H1 (cell line): ENCODE measurements around the gene TNXB. TPM values are rescaled to one million over a fixed set of nuclear protein-coding genes. Genes with fewer than 3 reads are reported as not detected.

Experiments
- CEBPB ChIP-seq: IDR thresholded peaks from 2 replicates; pipeline ENCODE4 v1.6.1; 2012; ENCODE audit warnings: low read depth, low read length
- CHD7 ChIP-seq: fragments of 300-600 bp; sonication (generic); IDR thresholded peaks from 2 replicates; pipeline ENCODE4 v1.7.1; 2012; ENCODE audit warnings: low read length, moderate library complexity, mild to moderate bottlenecking, inconsistent platforms; ENCODE audit not compliant: insufficient replicate concordance
- E2F6 ChIP-seq: IDR thresholded peaks from 2 replicates; pipeline ENCODE4 v1.6.1; 2012; ENCODE audit warnings: inconsistent platforms
- RAD21 ChIP-seq, 2 experiments: IDR thresholded peaks in 1 of 2; conservative IDR thresholded peaks in 1 of 2; 2 replicates each; pipeline ENCODE4 v1.6.1; 2011; ENCODE audit warnings: low read depth in 2 of 2, low read length in 2 of 2, improper control_type of control experiment in 1 of 2, inconsistent platforms in 1 of 2, mild to moderate bottlenecking in 1 of 2, moderate library complexity in 1 of 2
- RXRA ChIP-seq: IDR thresholded peaks from 2 replicates; pipeline ENCODE4 v1.6.1; 2011; ENCODE audit warnings: low read depth, mild to moderate bottlenecking, low read length, moderate library complexity; ENCODE audit not compliant: insufficient read depth
- SAP30 ChIP-seq: fragments of 300-600 bp; sonication (generic); IDR thresholded peaks from 2 replicates; pipeline ENCODE4 v1.7.1; 2012; ENCODE audit warnings: low read length, moderate library complexity, mild to moderate bottlenecking, inconsistent platforms; ENCODE audit not compliant: insufficient read depth, insufficient replicate concordance
- SRF ChIP-seq: IDR thresholded peaks from 2 replicates; pipeline ENCODE4 v1.6.1; 2011; ENCODE audit warnings: mild to moderate bottlenecking, low read depth, low read length, moderate library complexity
- TAF1 ChIP-seq: IDR thresholded peaks from 2 replicates; pipeline ENCODE4 v1.6.1; 2011; ENCODE audit warnings: mild to moderate bottlenecking, low read depth, low read length
- TBP ChIP-seq: IDR thresholded peaks from 2 replicates; pipeline ENCODE4 v1.6.1; 2011; ENCODE audit warnings: low read depth, low read length, improper control_type of control experiment
- TEAD4 ChIP-seq: IDR thresholded peaks from 2 replicates; pipeline ENCODE4 v1.6.1; 2012; ENCODE audit warnings: low read depth, low read length, inconsistent platforms, mixed read lengths
- YY1 ChIP-seq: IDR thresholded peaks from 2 replicates; pipeline ENCODE4 v1.6.1; 2011; ENCODE audit warnings: low read depth, mild to moderate bottlenecking, low read length
- polyA plus RNA-seq, 7 experiments: library from polyadenylated mRNA; depleted of rRNA in 3 of 7; stranded (reverse) in 5 of 7; unstranded in 2 of 7; fragments of >200 nt in 5 of 7; fragments of 200-250 nt in 2 of 7; gene quantifications; 1 replicate in 5 of 7; 2 replicates in 1 of 7; 4 replicates in 1 of 7; pipeline versions ENCODE4 v1.2.1 to v1.2.3, GENCODE V29; 2011 to 2013; ENCODE audit warnings: missing spikeins in 2 of 7, mixed read lengths in 2 of 7
- total RNA-seq: library from RNA; stranded (reverse); fragmentation: NEBNext Ultra II Directional; extraction: Animal tissue kit (Norgen Biotek cat#: 25700); gene quantifications from 2 replicates; pipeline ENCODE4 v1.2.1, GENCODE V29; 2021

The TNXB gene
- total and polyA plus RNA-seq, 2 of the 8 experiments (the other 6 are each of a cell fraction or from before 2014, with no cell fraction given), result 3.1 to 4.8 TPM

- TF ChIP-seq CHD7 (no peak), TAF1 (no peak), SRF (no peak), CEBPB (no peak), TBP (no peak), E2F6 (no peak), RAD21 (IDR thresholded peaks at IDR 0.05 in 1 of 2, conservative IDR thresholded peaks at IDR 0.05 in 1 of 2; ENCODE audit: low read depth in 2 of 2, low read length in 2 of 2) (no peak), SAP30 (no peak), TEAD4 (no peak), RXRA (no peak), YY1 (no peak)
Measured at GRCh38 chr6:32050562-32050961, 58.6 kb downstream of the TNXB start (continued).
